HG03280 (cell line): Measurements from ENCODE around the gene OR2J3.
"Not testable (repeated sequence)": the region's sequence is repeated elsewhere in the genome, so short reads cannot be mapped to it uniquely, and the experiment has no call there.

ENCODE experiments used
- ATAC-seq: cut with Tn5 transposase; IDR thresholded peaks from one replicate; pipeline ENCODE4 v1.9.1; 2021; ENCODE audit warnings: mild to moderate bottlenecking, moderate library complexity; ENCODE audit not compliant: unreplicated experiment

The OR2J3 gene

GRCh38 chr6:29159922-29160321, 52.1 kb downstream of the OR2J3 start:
- ATAC-seq = not testable (repeated sequence)
